Neural cell (in vitro differentiated cells): Measurements from ENCODE around the gene COG1. TPM values are rescaled to one million over a fixed set of nuclear protein-coding genes. Genes with fewer than 3 reads are reported as not detected.

Experiments used
- H2AFZ ChIP-seq: fragments of 200-600, 300-800 bp; sonication (generic), shearing (Covaris generic); 2 replicates; pipeline ENCODE4 v1.6.0; 2014; ENCODE audit warnings: low read depth, mild to moderate bottlenecking, antibody characterized with exemption, low read length, moderate library complexity
- H3F3A ChIP-seq: fragments of 200-600 bp; shearing (Covaris generic); 2 replicates; pipeline ENCODE4 v1.6.1; 2016; ENCODE audit warnings: mild to moderate bottlenecking, moderate library complexity, mixed read lengths, antibody characterized with exemption, low read length; ENCODE audit not compliant: insufficient read depth, poor library complexity, severe bottlenecking
- H3K27ac ChIP-seq: fragments of 200-600, 300-800 bp; sonication (generic), shearing (Covaris generic); 2 replicates; pipeline ENCODE4 v1.5.1; 2014; ENCODE audit warnings: mild to moderate bottlenecking, low read length, moderate library complexity
- H3K27me3 ChIP-seq: fragments of 300-800, 200-600 bp; sonication (generic), shearing (Covaris generic); 2 replicates; pipeline ENCODE4 v1.6.0; 2014; ENCODE audit warnings: mild to moderate bottlenecking, low read depth, low read length, moderate library complexity; ENCODE audit not compliant: insufficient read depth
- H3K36me3 ChIP-seq: fragments of 300-800, 200-600 bp; sonication (generic), shearing (Covaris generic); 2 replicates; pipeline ENCODE4 v1.5.1; 2014; ENCODE audit warnings: mild to moderate bottlenecking, antibody characterized with exemption, low read length, moderate library complexity; ENCODE audit not compliant: insufficient read depth
- H3K4me2 ChIP-seq: fragments of 300-800, 200-600 bp; sonication (generic), shearing (Covaris generic); 2 replicates; pipeline ENCODE4 v1.6.0; 2014; ENCODE audit warnings: mild to moderate bottlenecking, low read length
- H3K4me3 ChIP-seq: fragments of 300-800, 200-600 bp; sonication (generic), shearing (Covaris generic); 2 replicates; pipeline ENCODE4 v1.5.1; 2014; ENCODE audit warnings: mild to moderate bottlenecking, low read length, moderate library complexity
- H3K79me2 ChIP-seq: fragments of 200-600 bp; shearing (Covaris generic); replicated peaks from 2 replicates; pipeline ENCODE4 v1.6.0; 2014; ENCODE audit warnings: mild to moderate bottlenecking, low read length, moderate library complexity; ENCODE audit not compliant: insufficient read depth
- H3K9ac ChIP-seq: fragments of 300-800, 200-600 bp; sonication (generic), shearing (Covaris generic); 2 replicates; pipeline ENCODE4 v1.6.1; 2016; ENCODE audit warnings: mild to moderate bottlenecking, low read length, mixed read lengths
- H3K9me2 ChIP-seq: fragments of 200-600 bp; shearing (Covaris generic); 2 replicates; pipeline ENCODE4 v1.6.1; 2016; ENCODE audit warnings: mild to moderate bottlenecking, low read length, mixed read lengths; ENCODE audit not compliant: insufficient read depth
- H3K9me3 ChIP-seq: fragments of 200-600, 300-800 bp; sonication (generic), shearing (Covaris generic); 2 replicates; pipeline ENCODE4 v1.6.1; 2016; ENCODE audit warnings: mild to moderate bottlenecking, mixed run types, low read length, moderate library complexity, mixed read lengths
- H4K20me1 ChIP-seq: fragments of 200-600 bp; shearing (Covaris generic); 2 replicates; pipeline ENCODE4 v1.6.1; 2016; ENCODE audit warnings: mild to moderate bottlenecking, mixed run types; ENCODE audit not compliant: insufficient read depth
- CTCF ChIP-seq: fragments of 450-650 bp; IDR thresholded peaks from 2 replicates; pipeline ENCODE4 v1.5.1; 2014; ENCODE audit warnings: antibody characterized with exemption, mild to moderate bottlenecking, moderate library complexity; ENCODE audit not compliant: poor library complexity, severe bottlenecking
- EP300 ChIP-seq: fragments of 450-650 bp; conservative IDR thresholded peaks from 2 replicates; pipeline ENCODE4 v1.6.1; 2014; ENCODE audit warnings: antibody characterized with exemption, mild to moderate bottlenecking, moderate library complexity; ENCODE audit not compliant: poor library complexity, severe bottlenecking
- EZH2 ChIP-seq: fragments of 200-600, 300-800 bp; shearing (Covaris generic), sonication (generic); IDR thresholded peaks from 2 replicates; pipeline ENCODE4 v1.6.1; 2014; ENCODE audit warnings: antibody characterized with exemption, low read length, borderline replicate concordance, mild to moderate bottlenecking; ENCODE audit not compliant: insufficient read depth, poor library complexity, severe bottlenecking
- MXI1 ChIP-seq: fragments of 450-650 bp; conservative IDR thresholded peaks from 2 replicates; pipeline ENCODE4 v1.6.1; 2014; ENCODE audit warnings: antibody characterized with exemption, mild to moderate bottlenecking; ENCODE audit not compliant: poor library complexity, severe bottlenecking
- POLR2AphosphoS5 ChIP-seq: IDR thresholded peaks from 2 replicates; pipeline ENCODE4 v1.6.1; 2012
- RAD21 ChIP-seq: fragments of 450-650 bp; conservative IDR thresholded peaks from 2 replicates; pipeline ENCODE4 v1.6.1; 2014; ENCODE audit warnings: antibody characterized with exemption, mild to moderate bottlenecking, moderate library complexity
- REST ChIP-seq: IDR thresholded peaks from 2 replicates; pipeline ENCODE4 v1.6.1; 2012; ENCODE audit warnings: borderline replicate concordance
- SMC3 ChIP-seq: fragments of 450-650 bp; conservative IDR thresholded peaks from 2 replicates; pipeline ENCODE4 v1.6.1; 2014; ENCODE audit warnings: antibody characterized with exemption, mild to moderate bottlenecking, moderate library complexity; ENCODE audit not compliant: poor library complexity
- TAF1 ChIP-seq: IDR thresholded peaks from 2 replicates; pipeline ENCODE4 v1.6.1; 2012; ENCODE audit warnings: low read depth
- polyA plus RNA-seq: library from polyadenylated mRNA; depleted of rRNA; stranded (reverse); fragments of >200 nt; gene quantifications from 2 replicates; pipeline ENCODE4 v1.2.3, GENCODE V29; 2014

Gene COG1
- polyA plus RNA-seq, 1 donor from 2014 or later: 23.5 TPM

GRCh38 chr17:73208139-73208827 is 15.4 kb downstream of the COG1 start:
- H3K27ac ChIP-seq: no peak overlapping the region
- H3K27me3 ChIP-seq: no peaks in the 10 kb centered on the region
- no peaks in the 10 kb centered on the region for H4K20me1 ChIP-seq
- H3K9me2 ChIP-seq: no peaks in the 10 kb centered on the region
- TF ChIP-seq REST (no peak), MXI1 (no peak), EZH2 (no peak), RAD21 (no peak), EP300 (no peak), POLR2AphosphoS5 (no peak), CTCF (no peak), TAF1 (no peak), SMC3 (no peak)
- no peaks in the 10 kb centered on the region for H3K36me3 ChIP-seq
- no peak overlapping the region for H2AFZ ChIP-seq
- no peak overlapping the region for H3K9ac ChIP-seq
- no peaks in the 10 kb centered on the region for H3F3A ChIP-seq
- H3K4me2 ChIP-seq: no peak overlapping the region
- no peaks in the 10 kb centered on the region for H3K79me2 ChIP-seq
- H3K4me3 ChIP-seq: no peak overlapping the region
- H3K9me3 ChIP-seq: no peaks in the 10 kb centered on the region

GRCh38 chr17:73209436-73209835 is 16.6 kb downstream of the COG1 start:
- Histone ChIP-seq H3K36me3 (no peaks in the 10 kb centered on the region), H3K79me2 (no peaks in the 10 kb centered on the region), H3K9ac (no peak overlapping the region), H2AFZ (no peak overlapping the region), H4K20me1 (no peaks in the 10 kb centered on the region), H3K4me2 (no peak overlapping the region), H3F3A (no peaks in the 10 kb centered on the region), H3K27me3 (no peaks in the 10 kb centered on the region), H3K27ac (no peak overlapping the region), H3K9me3 (no peaks in the 10 kb centered on the region), H3K4me3 (no peak overlapping the region), H3K9me2 (no peaks in the 10 kb centered on the region)
- TF ChIP-seq TAF1 (no peak), SMC3 (no peak), RAD21 (no peak), MXI1 (no peak)
